HL-60/S4 treated with retinoic acid at 250 ng/mL for 4 days and 3 days (cell line): ENCODE data around the gene THOP1.
"Not testable (repeated sequence)": the region's sequence is repeated elsewhere in the genome, so short reads cannot be mapped to it uniquely, and the experiment has no call there.

Experiments used
- in situ Hi-C: fragments of 300-500 bp; cut with MboI; formaldehyde crosslinking; loops from 2 replicates; pipeline ENCODE4 v1.7.0; 2022; ENCODE audit warnings: low sequenced_read_pairs

THOP1 gene

DNA sequence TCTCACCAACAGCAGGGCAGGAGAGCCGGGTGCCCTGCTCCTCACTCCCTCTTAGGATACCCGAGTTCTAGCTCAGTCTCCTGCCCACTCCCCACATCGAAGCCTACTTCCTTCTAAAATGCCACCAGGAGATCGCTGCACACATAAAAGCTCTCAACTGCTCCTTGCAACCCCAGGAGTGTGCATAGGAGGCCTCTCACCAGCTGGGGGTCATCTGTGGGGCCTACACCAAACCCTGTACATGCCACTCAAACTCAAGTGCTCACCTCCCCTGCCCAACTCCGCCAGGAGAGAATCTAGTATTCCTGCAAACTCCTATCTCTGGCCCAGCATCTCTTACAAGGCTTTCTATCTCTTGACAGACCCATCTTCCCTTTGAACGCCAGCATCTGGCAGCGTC, 5.0 kb upstream of the THOP1 start:
- in situ Hi-C loops, result no loop called here

- in situ Hi-C loops, result no loop called here
These were observed 2.9 kb upstream of the THOP1 start for GRCh38 chr19:2782329-2782935.

DNA sequence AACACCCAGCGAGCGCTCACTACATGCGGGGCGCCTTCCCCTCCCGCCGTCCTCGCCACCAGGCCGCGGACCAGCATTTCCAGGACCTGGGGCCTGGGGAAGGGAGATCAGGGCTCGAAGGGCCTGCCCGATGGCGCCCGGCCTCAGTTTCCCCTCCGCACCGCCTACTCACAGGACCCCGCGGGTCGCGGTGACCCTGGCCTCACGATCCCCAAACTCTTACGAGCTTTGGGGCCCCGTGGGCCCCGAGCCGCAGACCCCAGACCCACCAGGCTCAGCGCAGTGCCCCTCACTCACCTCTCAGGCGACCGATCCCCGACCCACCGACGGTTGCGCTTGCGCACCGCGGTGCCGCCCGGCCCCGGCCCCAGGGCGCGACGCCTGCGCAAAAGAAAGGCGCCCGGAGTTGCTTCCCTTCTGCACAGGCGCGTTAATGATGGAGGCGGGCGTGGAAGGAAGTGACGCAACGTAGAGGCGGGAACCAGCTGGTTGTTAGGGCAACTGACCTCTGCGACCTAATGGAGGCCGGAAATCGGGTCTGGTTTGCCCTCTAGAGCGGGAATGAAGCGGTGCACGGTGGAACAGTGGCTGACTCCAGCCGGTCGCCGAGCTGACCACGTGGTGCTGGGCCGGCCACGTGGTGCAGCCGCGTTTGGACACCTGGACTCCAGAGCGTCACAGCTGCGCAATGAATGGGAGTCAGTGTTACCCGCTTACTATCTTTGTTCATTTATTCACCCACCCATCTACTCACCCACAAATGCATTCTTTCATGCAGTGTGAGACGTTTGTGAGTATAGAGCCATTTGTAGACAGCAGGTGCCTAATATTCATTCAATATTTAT, 2.1 kb upstream of the THOP1 start, which contains the start of gene SGTA:
SGTA (minus strand) TSS at position 338 of the 845 bp plus-strand sequence. CDS start 14,205 bp downstream, outside the sequence.
- in situ Hi-C loops, result no loop called here

- in situ Hi-C loops, result no loop called here
These were observed 1.5 kb upstream of the THOP1 start for GRCh38 chr19:2783781-2784145.

DNA sequence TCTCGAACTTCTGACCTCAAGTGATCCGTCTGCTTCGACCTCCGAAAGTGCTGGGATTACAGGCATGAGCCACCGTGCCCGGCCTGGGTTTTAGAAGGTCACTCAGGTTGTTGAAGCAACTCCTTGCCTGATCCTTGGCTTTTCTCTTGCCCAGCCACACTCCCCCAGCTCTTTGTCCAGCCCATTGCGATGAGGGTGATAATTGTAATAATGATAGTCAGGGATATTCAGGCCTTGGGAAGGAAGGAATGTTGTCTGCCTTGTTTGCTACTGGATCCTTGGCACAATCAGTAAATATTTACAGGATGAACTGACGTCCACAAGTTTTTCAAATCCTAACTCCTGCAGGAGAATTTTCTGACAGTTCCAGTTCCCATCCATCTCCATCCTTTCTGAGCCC, 1.8 kb downstream of the THOP1 start:
- in situ Hi-C loops, result no loop called here

- in situ Hi-C loops, result no loop called here
These were observed 2.9 kb downstream of the THOP1 start for GRCh38 chr19:2788237-2788636.

DNA sequence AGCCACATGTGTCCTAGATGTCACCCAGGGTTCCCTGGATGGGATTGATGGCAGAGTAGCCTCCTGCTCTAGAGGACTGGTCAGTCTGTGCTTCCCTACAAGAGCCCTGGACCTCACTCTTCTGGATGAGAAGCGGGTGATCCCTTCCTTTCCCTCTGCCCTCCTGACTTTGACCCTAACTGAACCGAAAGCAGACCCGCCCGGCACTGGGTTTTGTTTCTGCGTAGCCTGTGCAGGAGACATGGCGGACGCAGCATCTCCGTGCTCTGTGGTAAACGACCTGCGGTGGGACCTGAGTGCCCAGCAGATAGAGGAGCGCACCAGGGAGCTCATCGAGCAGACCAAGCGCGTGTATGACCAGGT, 4.9 kb downstream of the THOP1 start:
- in situ Hi-C loops, result no loop called here

DNA sequence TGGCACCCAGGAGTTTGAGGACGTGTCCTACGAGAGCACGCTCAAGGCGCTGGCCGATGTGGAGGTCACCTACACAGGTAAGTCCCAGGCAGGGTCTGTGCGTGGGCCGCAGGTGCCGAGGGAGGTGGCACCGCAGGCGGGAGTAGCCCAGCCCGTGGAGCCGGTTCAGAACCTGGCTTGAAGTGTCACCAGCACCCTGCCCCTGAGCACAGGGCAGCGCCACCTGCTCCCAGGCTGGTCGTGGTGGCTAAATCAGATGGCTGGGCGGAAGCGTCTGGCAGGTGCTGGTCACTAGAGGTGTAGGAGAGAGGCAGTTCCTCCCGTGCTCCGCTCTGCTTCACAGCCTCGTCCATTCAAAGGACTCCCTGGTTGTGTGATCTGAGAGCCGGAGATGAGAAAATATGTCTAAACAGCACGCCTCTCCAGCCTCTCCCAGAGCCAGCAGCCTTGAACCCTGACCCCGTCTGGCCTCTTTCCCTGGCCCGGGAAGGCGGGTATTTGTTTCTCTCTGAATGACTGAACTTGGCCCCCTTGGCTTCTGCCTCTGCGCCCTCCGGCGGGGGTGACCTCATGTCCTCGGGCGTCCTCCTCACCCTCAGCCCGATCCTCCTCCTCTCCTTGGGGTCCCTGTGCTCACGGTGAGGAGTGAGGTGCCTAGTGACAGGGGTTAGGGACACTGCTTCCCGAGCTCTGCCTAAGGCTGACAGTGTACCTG, 5.4 kb downstream of the THOP1 start:
- in situ Hi-C loops, result no loop called here

- in situ Hi-C loops, result no loop called here
These were observed 6.1 kb downstream of the THOP1 start for GRCh38 chr19:2791440-2791839.

- in situ Hi-C loops, result no loop called here
These were observed 6.6 kb downstream of the THOP1 start for GRCh38 chr19:2791876-2792275.

DNA sequence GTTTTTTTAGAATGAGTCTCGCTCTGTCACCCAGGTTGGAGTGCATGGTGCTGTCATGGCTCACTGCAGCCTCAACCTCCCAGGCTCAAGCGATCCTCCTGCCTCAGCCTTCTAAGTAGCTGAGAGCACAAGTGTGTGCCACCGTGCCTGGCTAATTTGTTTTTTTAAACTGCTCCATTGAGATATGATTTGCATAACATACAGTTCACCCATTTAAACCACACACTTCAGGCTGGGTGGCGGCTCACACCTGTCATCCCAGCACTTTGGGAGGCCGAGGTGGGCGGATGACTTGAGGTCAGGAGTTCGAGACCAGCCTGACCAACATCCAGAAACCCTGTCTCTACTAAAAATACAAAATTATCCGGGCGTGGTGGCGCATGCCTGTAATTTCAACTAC, 7.4 kb downstream of the THOP1 start:
- in situ Hi-C loops, result not testable (repeated sequence)

DNA sequence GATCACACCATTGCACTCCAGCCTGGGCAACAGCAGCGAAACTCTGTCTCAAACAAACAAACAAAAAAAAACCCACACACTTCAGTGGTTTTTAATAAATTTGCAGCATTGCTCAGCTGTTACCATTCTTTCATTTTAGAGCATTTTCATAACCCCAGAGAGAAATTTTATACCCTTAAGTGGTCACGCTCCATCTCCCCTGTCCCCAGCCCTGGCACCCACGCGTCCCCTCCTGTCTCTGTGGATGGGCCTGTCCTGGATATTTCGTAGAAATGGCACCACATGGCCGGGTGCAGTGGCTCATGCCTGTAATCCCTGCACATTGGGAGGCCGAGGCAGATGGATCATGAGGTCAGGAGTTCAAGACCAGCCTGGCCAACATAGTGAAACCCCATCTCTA, 7.8 kb downstream of the THOP1 start:
- in situ Hi-C loops, result no loop called here

GRCh38 chr19:2793577-2793976, 8.3 kb downstream of the THOP1 start:
- in situ Hi-C loops, result no loop called here

DNA sequence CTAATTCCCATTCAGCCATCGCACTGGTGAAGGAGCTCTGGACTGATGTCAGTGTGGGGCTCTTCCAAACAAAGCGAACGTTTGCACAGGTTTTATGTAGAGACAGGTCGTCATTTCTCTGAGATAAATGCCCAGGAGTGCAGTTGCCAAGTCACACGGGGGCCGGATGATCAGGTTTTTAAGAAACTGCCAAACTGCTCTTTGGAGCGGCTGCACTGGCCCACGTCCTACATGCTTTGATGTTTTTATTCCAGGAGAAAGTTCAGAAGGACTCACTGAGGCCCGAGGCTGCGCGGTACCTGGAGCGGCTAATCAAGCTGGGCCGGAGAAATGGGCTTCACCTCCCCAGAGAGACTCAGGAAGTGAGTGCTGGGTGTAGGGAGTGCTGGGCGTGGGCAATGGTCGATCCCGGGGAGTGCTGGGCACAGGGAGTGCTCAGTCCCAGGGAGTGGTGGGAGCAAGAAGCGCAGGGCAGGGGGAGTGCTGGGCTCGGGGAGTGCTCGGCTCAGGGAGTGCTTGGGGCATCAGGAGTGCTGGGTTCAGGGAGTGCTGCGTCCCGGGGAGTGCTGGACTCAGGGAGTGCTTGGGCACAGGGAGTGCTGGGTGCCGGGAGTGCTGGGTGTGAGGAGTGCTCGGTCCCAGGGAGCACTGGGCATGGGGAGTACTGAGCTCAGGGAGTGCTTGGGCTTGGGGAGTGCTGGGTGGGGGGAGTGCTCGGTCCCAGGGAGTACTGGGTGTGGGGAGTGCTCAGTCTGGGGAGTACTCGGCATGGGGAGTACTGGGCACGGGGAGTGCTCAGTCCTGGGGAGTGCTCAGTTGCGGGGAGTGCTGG, 10.7 kb downstream of the THOP1 start:
- in situ Hi-C loops, result no loop called here

DNA sequence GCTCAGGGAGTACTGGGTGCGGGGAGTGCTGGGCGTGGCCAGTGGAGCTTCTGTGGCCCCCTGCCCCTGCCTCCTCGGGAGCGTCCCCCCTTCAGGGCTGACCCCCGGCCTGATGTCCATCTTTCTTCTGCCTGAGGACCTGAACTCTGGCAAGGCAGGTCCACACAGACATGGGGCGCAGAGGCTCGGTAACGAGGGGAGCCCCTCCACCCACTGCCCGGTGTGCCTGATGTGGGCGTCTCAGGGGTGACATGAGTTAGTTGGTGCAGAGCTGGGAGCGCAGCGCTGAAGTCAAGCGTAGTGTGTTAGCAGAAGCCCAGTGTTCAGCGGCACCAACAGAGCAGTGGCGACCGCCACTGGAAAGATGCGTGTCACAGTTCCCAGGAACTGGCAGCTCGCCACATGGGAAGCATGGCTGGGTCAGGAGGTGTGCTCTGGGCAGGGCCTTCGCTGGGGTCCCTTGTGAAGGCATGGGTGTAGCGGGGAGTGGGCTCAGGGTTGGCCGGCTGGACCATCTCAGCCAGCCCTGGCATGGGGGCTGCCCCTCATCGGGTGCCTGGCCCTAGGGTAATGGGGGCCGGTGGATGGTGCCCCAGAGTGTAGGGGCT, 11.5 kb downstream of the THOP1 start:
- in situ Hi-C loops, result no loop called here

DNA sequence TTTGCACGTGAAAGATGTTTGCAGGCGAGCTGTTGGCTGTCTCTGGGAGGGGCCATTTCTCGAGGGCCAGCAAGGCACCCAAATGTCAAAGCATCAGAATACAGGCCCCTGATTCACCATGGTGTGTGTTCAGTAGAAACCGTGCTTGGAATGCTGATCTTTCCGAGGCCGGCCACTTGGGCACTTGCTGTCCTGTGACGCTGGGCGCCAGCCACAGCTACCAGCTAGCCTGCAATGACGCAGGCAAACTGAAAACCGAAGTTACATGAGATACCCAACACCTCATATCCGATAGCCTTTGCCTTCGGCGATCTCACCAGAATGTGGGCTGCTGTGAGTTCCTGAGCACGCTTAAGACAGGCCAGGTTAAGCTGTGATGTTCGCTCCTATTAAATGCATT, 12.0 kb downstream of the THOP1 start:
- in situ Hi-C loops, result no loop called here

DNA sequence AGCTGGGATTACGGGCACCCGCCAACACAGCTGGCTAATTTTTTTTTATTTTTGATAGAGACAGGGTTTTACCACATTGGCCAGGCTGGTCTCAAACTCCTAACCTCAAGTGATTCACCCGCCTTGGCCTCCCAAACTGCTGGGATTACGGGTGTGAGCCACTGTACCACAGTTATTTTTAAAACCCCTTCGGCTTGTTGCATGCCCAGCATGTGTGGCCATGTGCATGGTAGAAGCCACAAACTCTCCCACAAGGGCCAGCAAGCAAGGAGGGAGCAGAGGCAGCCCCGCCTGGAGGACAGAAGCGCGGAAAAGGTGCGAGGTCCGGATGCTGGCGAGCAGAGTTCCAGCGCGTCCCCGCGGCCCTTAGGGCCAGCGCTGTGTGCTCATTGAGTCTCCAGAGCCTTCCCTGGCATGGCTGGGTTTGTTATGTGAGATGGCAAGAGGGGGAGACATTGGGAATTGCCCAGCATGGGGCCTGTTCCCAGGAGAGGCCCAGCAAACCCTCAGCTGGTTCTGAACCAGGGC, 12.9 kb downstream of the THOP1 start:
- in situ Hi-C loops, result no loop called here

DNA sequence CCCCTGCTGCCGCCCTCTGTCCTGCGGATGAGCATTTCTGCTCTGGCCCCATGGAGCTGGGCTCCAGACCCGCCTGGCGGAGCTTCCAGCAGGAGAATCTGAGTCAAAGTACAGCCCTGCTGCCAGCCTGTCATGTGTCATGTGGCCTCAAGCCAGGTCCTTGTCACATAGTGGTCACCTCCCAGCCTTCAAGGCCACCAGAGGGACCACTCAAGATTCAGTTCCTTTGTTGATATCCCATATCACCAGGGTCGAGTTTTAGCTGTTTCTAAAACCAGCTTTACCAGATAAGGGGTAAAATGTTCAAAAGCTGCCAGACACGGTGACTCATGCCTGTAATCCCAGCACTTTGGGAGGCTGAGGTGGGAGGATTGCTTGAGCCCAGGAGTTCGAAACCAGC, 13.4 kb downstream of the THOP1 start:
- in situ Hi-C loops, result no loop called here

- in situ Hi-C loops, result no loop called here
These were observed 14.1 kb downstream of the THOP1 start for GRCh38 chr19:2799273-2800020.

- in situ Hi-C loops, result no loop called here
These were observed 15.2 kb downstream of the THOP1 start for GRCh38 chr19:2800506-2800905.
